HL-60/S4 treated with retinoic acid at 250 ng/mL for 4 days and 3 days (cell line): ENCODE data around the gene CCL26.

Experiments
- in situ Hi-C: fragments of 300-500 bp; cut with MboI; formaldehyde crosslinking; loops from 2 replicates; pipeline ENCODE4 v1.7.0; 2022; ENCODE audit warnings: low sequenced_read_pairs

Gene CCL26, protein sequence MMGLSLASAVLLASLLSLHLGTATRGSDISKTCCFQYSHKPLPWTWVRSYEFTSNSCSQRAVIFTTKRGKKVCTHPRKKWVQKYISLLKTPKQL

DNA sequence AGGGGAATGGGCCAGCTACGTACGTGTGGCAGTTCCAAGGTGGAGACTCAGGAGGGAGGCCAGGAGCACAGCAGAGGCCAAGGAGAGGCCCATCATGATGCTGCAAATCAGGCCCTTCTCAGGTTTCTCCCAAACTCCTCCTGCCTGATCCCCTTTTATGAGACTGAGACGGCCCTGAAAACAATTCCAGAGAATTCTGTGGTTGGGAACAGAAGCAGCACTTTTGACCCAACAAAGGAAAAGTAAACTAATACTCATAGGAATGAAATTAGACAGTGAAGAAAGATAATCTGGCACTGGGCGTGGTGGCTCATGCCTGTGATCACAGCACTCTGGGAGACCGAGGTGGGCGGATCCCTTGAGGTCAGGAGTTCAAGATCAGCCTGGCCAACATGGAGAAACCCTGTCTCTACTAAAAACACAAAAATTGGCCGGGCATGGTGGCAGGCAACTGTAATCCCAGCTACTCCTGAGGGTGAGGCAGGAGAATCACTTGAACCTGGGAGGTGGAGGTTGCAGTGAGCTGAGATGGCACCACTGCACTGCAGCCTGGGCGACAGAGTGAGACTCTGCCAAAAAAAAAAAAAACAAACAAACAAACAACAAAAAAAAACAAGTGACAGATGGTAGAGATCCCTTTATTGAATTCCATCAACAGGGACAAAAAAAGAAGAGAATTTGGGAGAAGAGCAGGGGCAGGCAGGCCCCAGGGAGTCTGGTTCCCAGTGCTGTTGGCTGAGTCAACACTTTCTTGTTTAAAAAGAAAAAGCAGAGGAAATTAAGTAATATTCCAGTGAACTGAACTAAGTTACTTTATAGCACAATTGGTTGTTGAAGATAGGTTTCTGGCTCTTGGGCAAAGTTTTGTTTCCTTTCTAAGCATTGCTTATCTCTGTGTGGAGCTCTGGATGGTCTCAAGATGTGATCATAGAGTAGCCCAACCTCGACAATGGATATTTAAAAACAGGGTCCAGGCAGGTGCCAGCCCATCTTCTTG is at the start of gene CCL26:
Gene CCL26 (minus strand): TSS at position 131 of the 997 bp plus-strand sequence. CDS start 35 bp downstream, at position 96.
- in situ Hi-C loops = no loop called here

DNA sequence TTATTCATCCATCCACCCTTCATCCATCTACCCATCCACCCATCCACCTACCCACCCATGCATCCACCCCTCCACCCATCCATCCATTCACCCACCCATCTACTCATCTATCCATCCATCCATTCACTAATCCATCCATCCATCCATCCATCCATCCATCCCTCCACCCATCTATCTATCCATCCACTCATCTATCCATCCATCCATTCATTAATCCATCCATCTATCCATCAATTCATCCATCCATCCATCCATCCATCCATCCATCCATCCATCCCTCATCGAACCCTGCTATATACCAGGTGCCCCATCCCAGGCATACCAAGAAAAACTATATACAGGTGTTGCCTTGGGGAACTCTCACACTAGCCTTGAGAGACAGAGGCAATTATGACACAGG is 48.7 kb upstream of the CCL26 start:
- in situ Hi-C loops = no loop called here

DNA sequence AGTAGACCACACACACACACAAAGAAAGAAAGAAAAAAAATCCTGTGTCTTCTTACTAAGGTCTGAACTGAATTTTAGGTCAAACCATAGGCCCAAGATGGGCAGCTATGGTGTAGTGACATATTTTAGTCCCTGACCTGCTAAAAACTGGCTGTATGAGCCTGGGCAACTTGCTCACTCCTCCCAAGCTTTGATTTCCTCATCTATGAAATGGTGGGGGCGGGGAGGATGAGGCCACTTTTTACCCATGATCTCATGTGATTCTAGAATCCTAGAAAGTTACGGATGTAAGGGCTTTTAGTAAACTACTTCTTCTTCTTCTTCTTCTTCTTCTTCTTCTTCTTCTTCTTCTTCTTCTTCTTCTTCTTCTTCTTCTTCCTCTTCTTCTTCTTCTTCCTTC is 47.7 kb upstream of the CCL26 start:
- in situ Hi-C loops = no loop called here

- in situ Hi-C loops = no loop called here
Measured at GRCh38 chr7:75818472-75818871, 46.5 kb upstream of the CCL26 start.

DNA sequence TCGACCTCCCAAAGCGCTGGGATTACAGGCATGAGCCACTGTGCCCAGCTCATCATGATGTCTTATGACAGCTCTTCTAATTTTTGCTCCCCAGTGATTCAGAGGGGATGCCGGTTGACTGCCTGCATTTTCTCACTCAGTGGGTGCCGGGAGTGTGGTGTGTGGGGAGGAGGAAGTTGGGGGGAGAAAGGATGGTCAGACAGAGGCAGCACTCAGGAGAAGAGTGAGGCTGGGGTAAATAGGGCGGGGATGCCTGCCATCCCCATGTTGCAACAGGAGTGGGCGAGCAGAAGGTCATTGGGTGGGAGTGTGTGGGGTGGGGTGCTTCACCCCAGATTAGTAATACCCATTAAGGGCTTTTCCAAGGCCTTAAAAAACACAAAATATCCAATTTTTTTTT is 45.1 kb upstream of the CCL26 start:
- in situ Hi-C loops = no loop called here

- in situ Hi-C loops = no loop called here
Measured at GRCh38 chr7:75815418-75816064, 43.5 kb upstream of the CCL26 start.

DNA sequence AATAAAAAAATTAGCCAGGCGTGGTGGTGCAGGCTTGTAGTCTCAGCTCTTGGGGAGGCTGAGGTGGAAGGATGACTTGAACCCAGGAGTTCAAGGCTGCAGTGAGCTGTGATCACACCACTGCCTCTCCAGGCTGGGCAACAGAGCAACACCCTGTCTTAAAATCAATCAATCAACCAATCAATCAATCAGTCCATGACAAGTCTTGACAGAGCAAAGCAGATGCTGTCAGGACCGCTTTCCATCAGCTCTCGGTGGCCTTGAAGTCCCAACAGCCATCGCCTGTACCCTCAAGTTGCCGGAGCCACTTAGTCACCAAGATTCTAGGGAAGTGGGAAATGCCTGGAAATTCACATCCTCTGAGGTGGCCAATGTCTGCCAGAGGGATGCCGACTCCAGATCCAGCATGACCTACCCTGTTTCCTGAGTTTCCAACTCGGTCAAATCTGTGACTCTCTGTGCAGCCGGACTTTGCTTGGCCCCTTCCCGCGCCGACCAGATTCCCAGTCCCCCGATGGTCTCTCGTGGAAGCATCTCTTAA is 42.5 kb upstream of the CCL26 start:
- in situ Hi-C loops = no loop called here

DNA sequence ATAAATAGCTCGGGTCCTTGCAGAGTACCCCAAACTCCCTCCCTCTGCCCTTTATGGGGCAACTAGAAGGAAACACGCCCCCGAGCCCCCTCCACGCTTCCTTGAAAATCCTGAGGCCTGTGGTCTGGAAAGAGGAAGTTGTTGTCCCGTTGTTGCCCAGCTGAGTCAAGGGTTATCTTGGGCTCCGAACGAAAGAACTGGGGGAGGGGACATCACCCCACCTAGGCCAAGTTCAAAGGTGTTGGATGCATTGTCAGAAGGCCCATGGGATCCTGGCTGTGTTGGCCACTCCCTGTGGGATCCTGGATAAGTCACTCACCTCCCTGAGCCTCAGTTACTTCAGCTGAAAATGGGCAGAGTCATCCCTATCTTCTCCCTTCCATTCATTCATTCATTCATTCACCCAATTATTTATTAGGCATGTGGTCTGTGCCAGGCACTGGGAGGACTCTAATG is 41.8 kb upstream of the CCL26 start, which contains the start of gene CCL24:
Gene CCL24 (minus strand): TSS at position 26 of the 456 bp plus-strand sequence. CDS start 91 bp downstream, outside the sequence.
- in situ Hi-C loops = no loop called here

- in situ Hi-C loops = no loop called here
Measured at GRCh38 chr7:75813084-75813483, 41.1 kb upstream of the CCL26 start.

GRCh38 chr7:75811894-75812678 is 40.1 kb upstream of the CCL26 start:
- in situ Hi-C loops = no loop called here

DNA sequence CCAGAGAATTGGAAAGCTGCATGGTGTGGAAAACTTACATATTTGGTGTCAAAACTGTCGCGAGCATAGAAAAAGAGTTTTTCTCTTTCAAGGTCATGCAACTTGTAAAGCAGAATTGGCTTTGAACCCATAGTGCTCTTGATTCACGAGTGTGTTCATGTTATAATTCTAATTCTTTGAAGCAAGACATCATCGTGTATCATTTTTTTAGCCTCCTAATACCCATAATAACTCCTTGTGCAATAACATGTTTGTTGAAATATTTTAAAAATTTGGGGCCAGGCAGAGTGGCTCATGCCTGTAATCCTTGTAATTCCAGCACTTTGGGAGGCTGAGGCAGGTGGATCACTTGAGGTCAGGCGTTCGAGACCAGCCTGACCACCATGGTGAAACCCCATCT is 37.4 kb upstream of the CCL26 start:
- in situ Hi-C loops = loop anchor here (10.0 kb wide), 1 partner anchor 45 kb away; no protein-coding TSS in a partner anchor

DNA sequence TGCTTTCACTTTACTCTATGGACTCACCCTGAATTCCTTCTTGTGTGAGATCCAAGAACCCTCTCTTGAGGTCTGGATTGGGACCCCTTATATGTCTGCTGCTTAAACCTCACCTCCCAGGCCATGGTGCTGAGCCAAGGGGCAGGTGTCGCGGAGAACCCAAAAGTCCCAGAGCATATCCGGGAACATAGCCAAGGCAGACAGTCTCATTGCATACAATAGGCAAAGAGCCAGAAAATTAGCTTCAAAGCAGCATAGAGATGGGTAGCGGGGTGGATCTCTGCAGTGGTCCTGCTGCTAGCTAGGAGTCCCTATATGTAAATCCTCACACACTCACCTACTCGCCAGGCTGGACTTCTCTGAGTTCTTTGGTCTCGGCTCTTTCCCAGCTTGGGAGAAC is 36.1 kb upstream of the CCL26 start:
- in situ Hi-C loops = loop anchor here (10.0 kb wide), 1 partner anchor 47 kb away; no protein-coding TSS in a partner anchor

GRCh38 chr7:75807452-75807851 is 35.4 kb upstream of the CCL26 start:
- in situ Hi-C loops = loop anchor here (10.0 kb wide), 1 partner anchor 47 kb away; no protein-coding TSS in a partner anchor

DNA sequence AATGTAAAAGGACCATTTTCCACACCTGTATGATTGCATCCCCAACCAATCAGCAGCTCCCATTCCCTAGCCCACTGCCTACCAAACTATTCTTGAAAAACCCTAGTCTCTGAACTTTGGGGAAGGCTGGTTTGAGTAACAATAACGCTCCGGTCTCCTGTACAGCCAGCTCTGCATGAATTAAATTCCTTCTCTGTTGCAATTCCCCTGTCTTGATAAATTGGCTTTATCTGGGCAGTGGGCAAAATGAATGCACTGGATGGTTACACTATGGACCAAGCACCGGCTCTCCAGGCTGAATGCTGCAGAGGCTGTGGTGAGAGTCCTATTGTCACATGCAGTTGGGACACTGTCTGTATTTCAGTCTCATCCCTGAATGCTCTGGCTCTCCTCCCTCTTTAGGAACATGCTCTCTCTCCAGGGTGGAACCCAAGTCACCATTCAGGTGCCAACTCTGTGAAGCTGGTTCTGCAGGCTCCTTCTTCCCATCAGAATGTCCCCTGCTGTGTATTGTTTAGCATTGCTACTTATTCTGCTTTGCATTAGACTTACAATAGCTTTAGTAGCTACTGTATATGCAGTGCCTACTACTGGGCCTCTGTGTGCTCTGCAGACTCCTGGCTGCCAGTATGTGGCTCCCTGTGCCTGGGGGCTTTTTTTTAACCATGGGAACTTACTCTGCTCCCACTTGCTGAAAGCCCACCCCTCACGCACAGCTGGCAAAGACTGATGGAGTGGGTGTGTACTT is 34.7 kb upstream of the CCL26 start:
- in situ Hi-C loops = loop anchor here (10.0 kb wide), 1 partner anchor 48 kb away; no protein-coding TSS in a partner anchor

DNA sequence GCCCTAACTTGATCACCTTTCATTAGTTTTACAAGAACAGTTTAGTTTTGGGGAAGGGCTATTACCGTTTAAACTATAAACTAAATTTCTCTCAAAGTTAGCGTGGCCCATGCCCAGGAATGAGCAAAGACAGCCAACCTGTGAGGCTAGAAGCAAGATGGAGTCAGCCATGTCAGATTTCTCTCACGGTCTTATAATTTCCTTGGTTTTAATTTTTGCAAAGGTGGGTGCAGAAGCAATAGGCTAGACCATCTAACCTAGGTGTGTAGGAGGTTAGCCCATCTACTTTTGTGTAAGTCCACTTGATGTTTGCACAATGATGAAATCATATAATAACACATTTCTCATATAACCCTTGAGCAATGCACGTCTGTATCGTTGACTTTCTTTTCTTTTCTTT is 32.7 kb upstream of the CCL26 start:
- in situ Hi-C loops = loop anchor here (10.0 kb wide), 1 partner anchor 50 kb away; no protein-coding TSS in a partner anchor

DNA sequence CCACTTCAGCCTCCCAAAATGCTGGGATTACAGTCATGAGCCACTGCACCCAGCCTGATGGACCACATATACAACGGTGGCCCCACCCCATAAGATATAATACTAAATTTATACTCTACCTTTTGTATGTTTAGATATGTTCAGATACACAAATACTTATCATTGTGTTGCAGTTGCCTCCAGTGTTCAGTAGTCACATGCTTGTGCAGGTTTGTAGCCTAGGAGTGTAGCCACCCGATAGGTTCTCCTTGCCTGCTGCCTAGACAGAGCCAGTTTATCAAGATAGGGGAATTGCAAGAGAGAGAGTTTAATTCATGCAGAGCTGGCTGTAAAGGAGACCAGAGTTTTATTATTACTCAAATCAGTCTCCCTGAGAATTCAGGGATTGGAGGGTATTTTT is 32.0 kb upstream of the CCL26 start:
- in situ Hi-C loops = loop anchor here (10.0 kb wide), 1 partner anchor 51 kb away; no protein-coding TSS in a partner anchor

- in situ Hi-C loops = loop anchor here (10.0 kb wide), 1 partner anchor 52 kb away; no protein-coding TSS in a partner anchor
Measured at GRCh38 chr7:75802552-75802821, 30.5 kb upstream of the CCL26 start.

DNA sequence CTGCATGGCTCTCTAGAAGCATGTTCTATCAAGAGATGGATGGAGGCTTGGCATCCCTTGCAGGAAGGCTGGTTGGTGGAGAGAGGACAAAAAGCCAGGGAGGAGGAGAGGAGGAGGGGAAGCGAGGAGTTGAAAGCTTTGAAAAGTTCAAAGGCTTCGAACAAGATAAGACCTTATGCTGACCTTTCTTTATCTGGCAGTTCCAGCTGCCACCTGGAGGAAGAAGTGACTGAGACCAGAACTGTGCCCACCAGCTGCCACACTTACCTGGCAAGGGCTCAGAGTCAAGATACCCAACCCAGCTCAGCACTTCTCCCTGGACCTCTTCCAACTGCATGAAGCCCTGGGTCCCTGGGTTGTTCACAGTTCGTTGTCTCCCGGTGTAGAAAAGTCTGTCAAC is 26.8 kb upstream of the CCL26 start:
- in situ Hi-C loops = no loop called here

- in situ Hi-C loops = no loop called here
Measured at GRCh38 chr7:75796420-75796819, 24.4 kb upstream of the CCL26 start.
